Activated naive CD8-positive, alpha-beta T cell treated with anti-CD3 and anti-CD28 coated beads, Interleukin-2, amount 10 ng/mL, durations not matched to agents 7 days and 5 days (primary cell): ENCODE measurements around the gene TP53BP2. TPM values are rescaled to one million over a fixed set of nuclear protein-coding genes. Genes with fewer than 3 reads are reported as not detected.
A peak's percentile ranks its signal among the peaks of the same experiment; 100 is the strongest.
"Not testable (repeated sequence)": the region's sequence is repeated elsewhere in the genome, so short reads cannot be mapped to it uniquely, and the experiment has no call there.

Experiments used
- ATAC-seq: fragments of 150-1000 bp; cut with Tn5 transposase; one replicate; pipeline ENCODE4 v1.10.0; 2021; ENCODE audit warnings: low read depth, moderate library complexity
- POLR2A ChIA-PET: fragments of 350-600 bp; sonication (Branson Sonifier 250); formaldehyde crosslinking; loops from one replicate; lab custom pipeline; 2021; ENCODE audit warnings: antibody characterized with exemption; lab: Charles Lee
- DNase-seq: peaks from one replicate; pipeline ENCODE4 v3.0.0; 2021
- H3K27ac Mint-ChIP-seq: one replicate; pipeline ENCODE4 v1.8.0; 2022; ENCODE audit warnings: mild to moderate bottlenecking, mixed read lengths
- H3K27me3 Mint-ChIP-seq: one replicate; pipeline ENCODE4 v1.8.0; 2022; ENCODE audit warnings: mild to moderate bottlenecking, moderate library complexity, mixed read lengths
- H3K36me3 Mint-ChIP-seq: one replicate; pipeline ENCODE4 v1.8.0; 2021; ENCODE audit warnings: mild to moderate bottlenecking, mixed read lengths
- H3K4me1 Mint-ChIP-seq: one replicate; pipeline ENCODE4 v1.8.0; 2021; ENCODE audit warnings: mixed read lengths
- H3K4me3 Mint-ChIP-seq: one replicate; pipeline ENCODE4 v1.8.0; 2022; ENCODE audit warnings: mild to moderate bottlenecking, moderate library complexity, mixed read lengths
- H3K9me3 Mint-ChIP-seq: one replicate; pipeline ENCODE4 v1.8.0; 2021; ENCODE audit warnings: mixed read lengths
- total RNA-seq, 2 experiments: library from RNA; stranded (reverse); gene quantifications; one replicate each; pipeline ENCODE4 v1.2.3, GENCODE V29; 2021

The TP53BP2 gene
- total RNA-seq, 2 experiments from 2014 or later, result 35.4 to 37.2 TPM

GRCh38 chr1:223847781-223848345 lies 2.1 kb upstream of the TP53BP2 start:
- H3K9me3 Mint-ChIP-seq, result peaks cover 6% of the 10 kb centered on the region
- no peak overlapping the region for H3K27ac Mint-ChIP-seq
- POLR2A ChIA-PET, result no interaction called here

DNA sequence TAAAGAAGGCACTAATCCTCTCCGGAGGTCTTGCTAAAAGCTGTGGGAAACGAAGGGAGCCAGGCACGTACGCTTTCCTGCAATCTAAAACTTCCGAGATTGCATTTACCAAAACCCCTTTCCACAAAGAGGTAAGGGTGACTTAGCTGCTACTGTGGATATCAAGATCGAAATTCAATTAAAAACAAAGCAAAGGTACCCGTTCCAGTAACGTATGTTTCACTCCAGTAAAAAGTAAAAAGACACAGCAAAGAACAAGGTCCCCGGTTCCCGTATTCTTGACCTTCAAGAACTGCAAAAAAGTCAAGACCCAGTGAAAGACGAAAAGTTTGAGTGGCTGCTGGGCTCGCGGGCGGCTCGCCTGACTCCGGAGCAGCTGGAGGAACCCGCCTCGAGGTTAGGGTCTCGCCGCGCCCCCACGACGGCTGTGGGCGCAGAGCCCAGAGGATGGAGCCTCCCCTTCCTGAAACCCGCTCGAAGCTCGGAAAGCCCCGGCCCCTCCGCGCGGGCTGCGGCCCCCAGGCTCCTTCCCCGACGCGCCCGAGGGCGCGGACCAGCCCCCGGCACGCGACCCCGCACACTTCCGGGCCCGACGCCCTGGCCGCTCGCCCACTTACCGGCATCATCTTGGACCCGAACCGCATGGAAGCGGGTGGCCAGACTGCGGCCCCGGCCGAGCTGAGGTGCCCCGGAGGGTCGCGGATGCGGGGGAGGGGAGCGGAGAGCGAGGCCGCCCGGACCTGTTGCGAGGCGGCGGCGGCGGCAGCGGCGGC lies 524 bp downstream of the TP53BP2 start:
- H3K9me3 Mint-ChIP-seq, result peaks cover 6% of the 10 kb centered on the region
- no peaks in the 10 kb centered on the region for H3K27me3 Mint-ChIP-seq
- POLR2A ChIA-PET, result interaction anchor here (0.7 to 2.7 kb wide), 11 partner anchors 10 to 1132 kb away, joined by 3 to 24 read pairs (median 3); no protein-coding TSS in a partner anchor
- ATAC-seq (peak; percentile 28), DNase-seq (peak; percentile 78)
- peak overlapping the region; percentile 98 for H3K4me3 Mint-ChIP-seq
- H3K36me3 Mint-ChIP-seq, result peaks cover 2% of the 10 kb centered on the region
- peaks cover 28% of the 10 kb centered on the region for H3K4me1 Mint-ChIP-seq
- H3K27ac Mint-ChIP-seq, result peak overlapping the region; percentile 96

More at GRCh38 chr1:223847781-223848345, 2.1 kb upstream of the TP53BP2 start:
- Mint-ChIP-seq H3K27me3 (no peaks in the 10 kb centered on the region), H3K4me3 (no peak overlapping the region), H3K4me1 (peaks cover 28% of the 10 kb centered on the region), H3K36me3 (peaks cover 2% of the 10 kb centered on the region)
- ATAC-seq, result no peak
- DNase-seq, result no peak

DNA sequence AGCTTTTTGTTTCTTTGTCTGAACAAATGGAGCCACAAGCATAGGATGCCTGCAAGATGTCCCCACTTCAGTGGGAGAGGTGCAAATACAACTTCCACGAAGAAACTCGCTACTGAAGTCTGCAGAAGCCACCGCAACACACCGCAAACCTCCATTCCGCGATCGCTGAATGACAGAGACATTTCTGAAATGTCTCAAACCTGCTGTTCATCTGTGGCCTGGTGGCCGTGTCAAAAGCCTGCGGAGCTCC lies 1.0 kb downstream of the TP53BP2 start:
- peaks cover 2% of the 10 kb centered on the region for H3K36me3 Mint-ChIP-seq
- no peaks in the 10 kb centered on the region for H3K27me3 Mint-ChIP-seq
- POLR2A ChIA-PET, result interaction anchor here (0.7 to 2.7 kb wide), 7 partner anchors 10 to 1132 kb away, joined by 3 to 24 read pairs (median 3); no protein-coding TSS in a partner anchor
- H3K4me3 Mint-ChIP-seq, result peak overlapping the region; percentile 98
- ATAC-seq (peak; percentile 5), DNase-seq (peak; percentile 65)
- peaks cover 31% of the 10 kb centered on the region for H3K4me1 Mint-ChIP-seq
- peaks cover 6% of the 10 kb centered on the region for H3K9me3 Mint-ChIP-seq
- H3K27ac Mint-ChIP-seq, result peak overlapping the region; percentile 96

- peaks cover 31% of the 10 kb centered on the region for H3K4me1 Mint-ChIP-seq
- H3K9me3 Mint-ChIP-seq, result peaks cover 5% of the 10 kb centered on the region
- no peaks in the 10 kb centered on the region for H3K27me3 Mint-ChIP-seq
- no peak for DNase-seq
- H3K27ac Mint-ChIP-seq, result peak overlapping the region; percentile 96
- peak; percentile 0 for ATAC-seq
- H3K36me3 Mint-ChIP-seq, result peaks cover 2% of the 10 kb centered on the region
- POLR2A ChIA-PET, result interaction anchor here (1.0 to 2.7 kb wide), 4 partner anchors 9 to 149 kb away, joined by 3 to 24 read pairs (median 12); no protein-coding TSS in a partner anchor
- H3K4me3 Mint-ChIP-seq, result peak overlapping the region; percentile 98
These were observed 1.6 kb downstream of the TP53BP2 start for GRCh38 chr1:223843934-223844786.

GRCh38 chr1:223842784-223843183 lies 3.0 kb downstream of the TP53BP2 start:
- Mint-ChIP-seq H3K4me1 (peaks cover 34% of the 10 kb centered on the region), H3K4me3 (peak overlapping the region; percentile 9), H3K36me3 (peaks cover 2% of the 10 kb centered on the region), H3K27me3 (no peaks in the 10 kb centered on the region), H3K27ac (no peak overlapping the region), H3K9me3 (no peaks in the 10 kb centered on the region)
- POLR2A ChIA-PET, result no interaction called here
- DNase-seq, result no peak
- ATAC-seq, result no peak

GRCh38 chr1:223841977-223842623 lies 3.6 kb downstream of the TP53BP2 start:
- ATAC-seq, H3K9me3 Mint-ChIP-seq, DNase-seq, H3K27ac Mint-ChIP-seq, POLR2A ChIA-PET, H3K27me3 Mint-ChIP-seq, H3K36me3 Mint-ChIP-seq, H3K4me3 Mint-ChIP-seq: not testable (repeated sequence)
- peaks cover 32% of the 10 kb centered on the region for H3K4me1 Mint-ChIP-seq

GRCh38 chr1:223840254-223840653 lies 5.5 kb downstream of the TP53BP2 start:
- Mint-ChIP-seq H3K4me3 (no peak overlapping the region), H3K36me3 (no peaks in the 10 kb centered on the region), H3K9me3 (no peaks in the 10 kb centered on the region), H3K4me1 (peaks cover 25% of the 10 kb centered on the region), H3K27ac (no peak overlapping the region), H3K27me3 (no peaks in the 10 kb centered on the region)
- ATAC-seq (no peak), DNase-seq (no peak)
- POLR2A ChIA-PET, result no interaction called here

DNA sequence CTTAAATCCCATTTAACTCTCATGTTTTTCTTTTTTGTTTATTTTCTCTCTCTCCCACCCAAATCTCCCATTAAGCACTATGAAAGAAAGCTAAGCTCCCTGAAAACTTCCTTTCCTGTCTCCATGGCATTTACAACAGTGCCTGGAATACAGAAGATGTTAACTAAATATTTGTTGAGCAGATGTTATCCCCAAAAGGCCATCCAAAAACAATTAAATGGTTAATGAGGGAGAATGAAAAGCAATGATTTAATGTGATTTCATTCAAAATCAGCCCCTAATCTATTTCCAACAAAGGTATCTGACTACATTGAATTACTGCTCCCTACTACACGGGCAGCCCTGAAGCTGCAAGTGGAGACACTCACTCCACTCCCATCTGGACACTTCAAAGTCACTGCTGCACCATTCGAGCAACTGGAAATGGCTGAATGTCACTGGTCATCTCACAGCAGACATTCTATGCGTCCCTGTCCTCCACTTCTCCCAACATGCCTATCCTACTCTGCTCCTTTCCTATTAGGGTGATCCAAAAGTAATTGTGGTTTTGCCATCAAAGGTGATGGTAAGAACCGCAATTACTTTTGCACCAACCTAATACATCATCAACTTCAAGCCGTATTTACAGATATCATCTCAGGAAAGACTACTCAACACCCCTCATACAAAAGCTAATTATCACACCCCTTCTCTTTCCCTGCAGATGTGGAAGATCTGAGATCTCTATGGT lies 7.5 kb downstream of the TP53BP2 start:
- Mint-ChIP-seq H3K27ac (no peak overlapping the region), H3K4me1 (peaks cover 18% of the 10 kb centered on the region), H3K4me3 (no peak overlapping the region), H3K9me3 (no peaks in the 10 kb centered on the region), H3K36me3 (no peaks in the 10 kb centered on the region), H3K27me3 (no peaks in the 10 kb centered on the region)
- no peak for ATAC-seq
- DNase-seq, result no peak
- POLR2A ChIA-PET, result interaction anchor here (0.7 kb wide), 2 partner anchors 82 to 344 kb away, joined by 3 to 4 read pairs; partner anchors contain the start of gene DEGS1

DNA sequence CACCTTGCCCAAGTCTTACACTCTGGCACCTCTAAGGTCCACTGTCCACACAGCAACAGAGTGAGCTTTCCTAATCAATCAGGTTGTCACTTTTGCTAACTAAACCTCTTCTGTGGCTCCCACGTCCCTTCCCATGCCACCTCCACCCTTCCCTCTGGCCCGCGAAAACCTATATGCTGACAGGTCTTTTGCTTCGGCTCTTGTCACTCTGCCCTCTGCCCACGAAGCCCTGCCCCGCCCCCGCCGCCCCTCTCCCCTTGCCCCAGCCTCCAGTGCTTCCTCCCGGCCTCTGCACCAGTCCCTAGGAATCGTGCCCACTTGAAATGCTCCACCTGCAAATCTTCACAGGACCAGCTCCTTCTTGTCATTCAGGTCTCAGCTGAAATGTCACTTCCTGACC lies 8.1 kb downstream of the TP53BP2 start:
- no peaks in the 10 kb centered on the region for H3K36me3 Mint-ChIP-seq
- POLR2A ChIA-PET, result no interaction called here
- H3K4me1 Mint-ChIP-seq, result peaks cover 16% of the 10 kb centered on the region
- ATAC-seq, result no peak
- H3K9me3 Mint-ChIP-seq, result no peaks in the 10 kb centered on the region
- no peak overlapping the region for H3K4me3 Mint-ChIP-seq
- H3K27ac Mint-ChIP-seq, result no peak overlapping the region
- DNase-seq, result no peak
- H3K27me3 Mint-ChIP-seq, result no peaks in the 10 kb centered on the region

- H3K9me3 Mint-ChIP-seq, result no peaks in the 10 kb centered on the region
- ATAC-seq, result no peak
- H3K36me3 Mint-ChIP-seq, result no peaks in the 10 kb centered on the region
- H3K27ac Mint-ChIP-seq, result no peak overlapping the region
- H3K27me3 Mint-ChIP-seq, result no peaks in the 10 kb centered on the region
- no peak for DNase-seq
- POLR2A ChIA-PET, result interaction anchor here (5.2 kb wide), 1 partner anchor 8 kb away, joined by 24 read pairs; the partner anchor contains the start of gene TP53BP2
- H3K4me3 Mint-ChIP-seq, result no peak overlapping the region
- peaks cover 19% of the 10 kb centered on the region for H3K4me1 Mint-ChIP-seq
These were observed 8.5 kb downstream of the TP53BP2 start for GRCh38 chr1:223837206-223837605.

GRCh38 chr1:223836586-223836985 lies 9.2 kb downstream of the TP53BP2 start:
- peaks cover 25% of the 10 kb centered on the region for H3K4me1 Mint-ChIP-seq
- no peaks in the 10 kb centered on the region for H3K27me3 Mint-ChIP-seq
- no peak overlapping the region for H3K4me3 Mint-ChIP-seq
- DNase-seq (no peak), ATAC-seq (no peak)
- POLR2A ChIA-PET, result interaction anchor here (5.2 kb wide), 1 partner anchor 9 kb away, joined by 24 read pairs; the partner anchor contains the start of gene TP53BP2
- H3K27ac Mint-ChIP-seq, result no peak overlapping the region
- H3K9me3 Mint-ChIP-seq, result no peaks in the 10 kb centered on the region
- H3K36me3 Mint-ChIP-seq, result no peaks in the 10 kb centered on the region

DNA sequence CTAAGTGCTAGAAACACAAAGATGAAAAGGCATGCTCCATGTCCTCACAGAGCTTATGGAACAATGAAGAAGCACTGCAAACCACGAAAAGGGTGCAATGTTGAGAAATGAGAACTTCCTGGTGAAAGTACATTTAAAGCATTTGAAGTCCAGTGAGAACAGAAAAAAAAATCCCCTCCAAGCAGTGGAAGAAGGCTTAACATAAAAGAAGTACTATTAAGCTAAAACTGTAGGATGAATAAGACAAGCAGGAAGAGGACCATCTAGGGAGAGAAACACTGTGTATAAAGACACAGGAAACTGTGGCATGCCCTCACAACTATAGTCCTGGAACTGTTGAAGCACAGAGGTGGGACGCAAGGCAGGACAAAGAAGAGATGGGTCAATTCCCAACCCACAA lies 10.0 kb downstream of the TP53BP2 start:
- no peak for DNase-seq
- Mint-ChIP-seq H3K36me3 (no peaks in the 10 kb centered on the region), H3K27ac (no peak overlapping the region), H3K4me1 (peaks cover 26% of the 10 kb centered on the region), H3K27me3 (no peaks in the 10 kb centered on the region), H3K4me3 (no peak overlapping the region), H3K9me3 (no peaks in the 10 kb centered on the region)
- peak; percentile 59 for ATAC-seq
- POLR2A ChIA-PET, result interaction anchor here (0.6 to 5.2 kb wide), 2 partner anchors 10 to 256 kb away, joined by 4 to 24 read pairs; partner anchors contain the start of gene TP53BP2
